RWPE2 (cell line): Measurements from ENCODE around the gene HMMR.

Source experiments
- ATAC-seq: fragments of 200-7000 bp; cut with Tn5 transposase; 3 replicates; pipeline ENCODE4 v1.9.1; 2021; ENCODE audit warnings: low read depth
- DNase-seq: peaks from one replicate; pipeline ENCODE4 v3.0.0-alpha.2; 2020; ENCODE audit warnings: low spot score
- H3K27ac ChIP-seq: fragments of 450-650 bp; 2 replicates; pipeline ENCODE4 v1.5.1; 2017; ENCODE audit warnings: mild to moderate bottlenecking; ENCODE audit not compliant: poor library complexity, severe bottlenecking
- H3K27me3 ChIP-seq: fragments of 250-450 bp; sonication (Bioruptor Pico); 2 replicates; pipeline ENCODE4 v1.5.1; 2021; ENCODE audit warnings: mild to moderate bottlenecking, moderate library complexity; ENCODE audit not compliant: insufficient read depth, poor library complexity, severe bottlenecking
- H3K36me3 ChIP-seq: fragments of 250-450 bp; sonication (Bioruptor Pico); 2 replicates; pipeline ENCODE4 v1.5.1; 2020; ENCODE audit warnings: low read depth, mild to moderate bottlenecking, moderate library complexity
- H3K4me1 ChIP-seq: fragments of 250-450 bp; sonication (Bioruptor Pico); 2 replicates; pipeline ENCODE4 v1.5.1; 2021; ENCODE audit warnings: mild to moderate bottlenecking, moderate library complexity; ENCODE audit not compliant: insufficient read depth, poor library complexity, severe bottlenecking
- H3K4me3 ChIP-seq: fragments of 250-450 bp; sonication (Bioruptor Pico); 2 replicates; pipeline ENCODE4 v1.5.1; 2021; ENCODE audit warnings: mild to moderate bottlenecking, moderate library complexity; ENCODE audit not compliant: severe bottlenecking
- H3K9me3 ChIP-seq: fragments of 250-450 bp; sonication (Bioruptor Pico); 2 replicates; pipeline ENCODE4 v1.5.1; 2021; ENCODE audit warnings: mild to moderate bottlenecking, moderate library complexity; ENCODE audit not compliant: severe bottlenecking
- CTCF ChIP-seq: fragments of 450-650 bp; IDR thresholded peaks from one replicate; pipeline ENCODE4 v1.5.1; 2017; ENCODE audit warnings: mild to moderate bottlenecking, moderate library complexity; ENCODE audit not compliant: poor library complexity, severe bottlenecking

HMMR gene

GRCh38 chr5:163506726-163507125, 46.3 kb downstream of the HMMR start:
- Histone ChIP-seq H3K36me3 (peaks cover 3% of the 10 kb centered on the region), H3K27ac (peak overlapping the region; percentile 87), H3K4me1 (peaks cover 31% of the 10 kb centered on the region), H3K4me3 (peak overlapping the region; percentile 69), H3K27me3 (no peaks in the 10 kb centered on the region), H3K9me3 (no peaks in the 10 kb centered on the region)
- 0 out of 3 replicates have a peak, but pooled peaks have one; percentile 4 for ATAC-seq
- TF ChIP-seq CTCF = no peak
- no peak for DNase-seq

GRCh38 chr5:163508753-163509152, 48.3 kb downstream of the HMMR start:
- Histone ChIP-seq H3K36me3 (peaks cover 23% of the 10 kb centered on the region), H3K27ac (peak overlapping the region; percentile 87), H3K27me3 (no peaks in the 10 kb centered on the region), H3K4me1 (peaks cover 26% of the 10 kb centered on the region), H3K9me3 (no peaks in the 10 kb centered on the region), H3K4me3 (peak overlapping the region; percentile 19)
- ATAC-seq (no peak), DNase-seq (no peak)
- no peak for TF ChIP-seq CTCF

- DNase-seq = peak; percentile 81
- no peaks in the 10 kb centered on the region for H3K9me3 ChIP-seq
- H3K27ac ChIP-seq = peak overlapping the region; percentile 87
- H3K27me3 ChIP-seq = no peaks in the 10 kb centered on the region
- no peak for TF ChIP-seq CTCF
- peak; percentile 47 for ATAC-seq
- peak overlapping the region; percentile 19 for H3K4me3 ChIP-seq
- H3K4me1 ChIP-seq = peaks cover 26% of the 10 kb centered on the region
- H3K36me3 ChIP-seq = peaks cover 29% of the 10 kb centered on the region
These were observed 49.0 kb downstream of the HMMR start for GRCh38 chr5:163509291-163509951.

- H3K4me3 ChIP-seq = no peak overlapping the region
- no peaks in the 10 kb centered on the region for H3K27me3 ChIP-seq
- no peaks in the 10 kb centered on the region for H3K9me3 ChIP-seq
- peaks cover 58% of the 10 kb centered on the region for H3K36me3 ChIP-seq
- DNase-seq (no peak), ATAC-seq (no peak)
- H3K4me1 ChIP-seq = peaks cover 19% of the 10 kb centered on the region
- no peak overlapping the region for H3K27ac ChIP-seq
- TF ChIP-seq CTCF = no peak
These were observed 52.1 kb downstream of the HMMR start for GRCh38 chr5:163512526-163512925.

- Histone ChIP-seq H3K9me3 (no peaks in the 10 kb centered on the region), H3K27me3 (no peaks in the 10 kb centered on the region), H3K4me3 (no peak overlapping the region), H3K36me3 (peaks cover 1% of the 10 kb centered on the region), H3K27ac (no peak overlapping the region), H3K4me1 (no peaks in the 10 kb centered on the region)
- DNase-seq = no peak
- ATAC-seq = no peak
- no peak for TF ChIP-seq CTCF
These were observed 64.7 kb downstream of the HMMR start for GRCh38 chr5:163525096-163525495.
